Activated T-helper 17 cell treated with anti-CD3 and anti-CD28 coated beads, Interleukin-2, amount 50 U/mL, for 72 hours (primary cell): ENCODE results near the gene CDA. TPM values are rescaled to one million over a fixed set of nuclear protein-coding genes. Genes with fewer than 3 reads are reported as not detected.
"Not testable (repeated sequence)": the region's sequence is repeated elsewhere in the genome, so short reads cannot be mapped to it uniquely, and the experiment has no call there.

Source experiments
- ATAC-seq: fragments of 150-1000 bp; cut with Tn5 transposase; replicated peaks from 2 replicates; pipeline ENCODE4 v1.10.0; 2021; ENCODE audit warnings: mild to moderate bottlenecking, moderate library complexity
- H3K27ac Mint-ChIP-seq: one replicate; pipeline ENCODE4 v1.8.0; 2022; ENCODE audit warnings: mixed read lengths
- H3K27me3 Mint-ChIP-seq: one replicate; pipeline ENCODE4 v1.8.0; 2022; ENCODE audit warnings: mixed read lengths
- H3K36me3 Mint-ChIP-seq: one replicate; pipeline ENCODE4 v1.8.0; 2022; ENCODE audit warnings: low read depth, mild to moderate bottlenecking, mixed read lengths
- H3K4me1 Mint-ChIP-seq: one replicate; pipeline ENCODE4 v1.8.0; 2022; ENCODE audit warnings: mixed read lengths
- H3K4me3 Mint-ChIP-seq: one replicate; pipeline ENCODE4 v1.8.0; 2022; ENCODE audit warnings: mild to moderate bottlenecking, mixed read lengths
- H3K9me3 Mint-ChIP-seq: one replicate; pipeline ENCODE4 v1.8.0; 2022; ENCODE audit warnings: mixed read lengths
- total RNA-seq, 2 donors: library from RNA; stranded (reverse); gene quantifications; one replicate each; pipeline ENCODE4 v1.2.3, GENCODE V29; 2022

CDA gene
- total RNA-seq, 2 donors from 2014 or later: not detected

DNA sequence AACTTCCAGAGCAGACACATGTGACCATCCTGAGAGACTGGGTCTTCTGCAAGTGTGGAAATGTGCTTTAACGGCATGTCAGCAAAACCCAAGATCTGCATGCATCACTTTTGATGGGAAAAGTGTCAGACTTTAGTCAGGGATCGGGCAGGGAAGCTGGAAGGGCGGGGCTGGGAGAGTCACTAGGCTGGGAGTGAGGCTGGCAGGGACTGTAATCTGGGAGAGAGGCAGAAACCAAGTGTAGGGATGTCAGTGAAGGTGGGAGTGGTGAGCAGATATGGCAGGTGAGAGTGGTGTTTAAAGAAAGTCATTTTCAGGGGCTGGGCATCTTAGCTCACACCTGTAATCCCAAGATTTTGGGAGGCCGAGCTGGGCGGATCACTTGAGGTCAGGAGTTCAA is 11.3 kb downstream of the CDA start:
- ATAC-seq: no peak
- peaks cover 11% of the 10 kb centered on the region for H3K27me3 Mint-ChIP-seq
- no peak overlapping the region for H3K4me3 Mint-ChIP-seq
- no peak overlapping the region for H3K27ac Mint-ChIP-seq
- no peaks in the 10 kb centered on the region for H3K9me3 Mint-ChIP-seq
- H3K4me1 Mint-ChIP-seq: no peaks in the 10 kb centered on the region
- H3K36me3 Mint-ChIP-seq: no peaks in the 10 kb centered on the region

DNA sequence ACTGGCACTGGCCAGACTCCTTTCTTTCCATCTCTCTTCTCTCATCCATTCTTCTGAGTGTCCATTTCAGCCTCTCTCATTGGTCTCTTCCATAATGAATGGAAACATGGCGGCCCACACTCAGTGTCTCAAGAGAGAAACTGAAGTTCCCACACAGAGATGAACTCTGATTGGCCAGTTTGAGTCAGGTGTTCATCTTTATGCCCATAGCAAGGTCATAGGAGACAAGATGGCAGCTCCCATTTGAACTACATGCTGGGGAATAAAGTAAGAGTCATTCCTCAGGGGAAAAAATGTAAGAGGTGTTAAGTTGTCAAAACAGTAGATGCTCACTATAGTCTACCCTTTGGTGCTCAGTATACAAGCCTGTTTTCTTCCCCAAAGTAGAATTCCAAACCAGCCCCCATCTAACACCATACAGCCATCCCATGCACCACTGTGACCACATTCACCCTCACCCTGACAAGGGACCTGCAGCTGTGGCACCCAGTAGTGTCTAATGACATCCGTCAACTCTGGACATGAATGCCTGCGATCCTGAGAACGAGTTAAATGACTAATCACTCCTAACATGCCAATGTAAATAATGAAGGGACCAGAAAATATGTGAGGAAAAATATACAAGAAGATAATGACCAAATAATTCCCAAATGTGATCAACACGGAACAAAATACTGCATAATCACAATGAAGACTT is 12.4 kb downstream of the CDA start:
- Mint-ChIP-seq H3K4me1 (no peaks in the 10 kb centered on the region), H3K27ac (no peak overlapping the region), H3K36me3 (no peaks in the 10 kb centered on the region), H3K9me3 (no peaks in the 10 kb centered on the region), H3K4me3 (no peak overlapping the region), H3K27me3 (peaks cover 11% of the 10 kb centered on the region)
- ATAC-seq: no peak

DNA sequence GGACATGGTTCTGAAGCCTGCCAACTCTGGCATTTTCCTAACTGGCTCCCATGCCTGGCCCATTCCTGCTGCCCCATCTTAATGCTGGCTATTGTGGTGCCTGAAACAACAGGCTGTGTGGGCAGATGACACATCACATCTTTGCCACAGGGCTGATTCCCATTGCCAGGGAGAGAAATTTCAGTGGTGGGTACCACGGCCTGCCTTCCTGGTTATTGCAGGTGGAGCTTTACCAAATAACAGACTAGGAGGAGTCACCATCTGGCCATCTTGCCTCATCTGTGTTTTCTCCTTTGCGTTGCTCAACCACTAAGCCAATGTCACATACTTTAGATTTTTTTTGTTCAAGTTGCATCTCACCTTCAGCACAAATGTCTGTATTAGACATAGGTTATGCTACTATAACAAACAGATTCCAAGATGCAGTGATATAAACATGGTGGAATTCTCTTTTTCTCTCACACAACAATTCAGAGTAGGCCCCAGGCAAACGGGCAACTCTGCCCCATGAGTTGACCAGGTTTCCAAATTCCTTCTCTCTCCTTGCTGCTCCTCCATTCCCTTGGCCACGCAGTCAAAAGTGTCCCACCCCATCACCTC is 14.1 kb downstream of the CDA start:
- ATAC-seq: no peak
- H3K9me3 Mint-ChIP-seq: no peaks in the 10 kb centered on the region
- H3K27ac Mint-ChIP-seq: no peak overlapping the region
- H3K4me1 Mint-ChIP-seq: no peaks in the 10 kb centered on the region
- H3K4me3 Mint-ChIP-seq: no peak overlapping the region
- H3K27me3 Mint-ChIP-seq: peaks cover 20% of the 10 kb centered on the region
- H3K36me3 Mint-ChIP-seq: no peaks in the 10 kb centered on the region

DNA sequence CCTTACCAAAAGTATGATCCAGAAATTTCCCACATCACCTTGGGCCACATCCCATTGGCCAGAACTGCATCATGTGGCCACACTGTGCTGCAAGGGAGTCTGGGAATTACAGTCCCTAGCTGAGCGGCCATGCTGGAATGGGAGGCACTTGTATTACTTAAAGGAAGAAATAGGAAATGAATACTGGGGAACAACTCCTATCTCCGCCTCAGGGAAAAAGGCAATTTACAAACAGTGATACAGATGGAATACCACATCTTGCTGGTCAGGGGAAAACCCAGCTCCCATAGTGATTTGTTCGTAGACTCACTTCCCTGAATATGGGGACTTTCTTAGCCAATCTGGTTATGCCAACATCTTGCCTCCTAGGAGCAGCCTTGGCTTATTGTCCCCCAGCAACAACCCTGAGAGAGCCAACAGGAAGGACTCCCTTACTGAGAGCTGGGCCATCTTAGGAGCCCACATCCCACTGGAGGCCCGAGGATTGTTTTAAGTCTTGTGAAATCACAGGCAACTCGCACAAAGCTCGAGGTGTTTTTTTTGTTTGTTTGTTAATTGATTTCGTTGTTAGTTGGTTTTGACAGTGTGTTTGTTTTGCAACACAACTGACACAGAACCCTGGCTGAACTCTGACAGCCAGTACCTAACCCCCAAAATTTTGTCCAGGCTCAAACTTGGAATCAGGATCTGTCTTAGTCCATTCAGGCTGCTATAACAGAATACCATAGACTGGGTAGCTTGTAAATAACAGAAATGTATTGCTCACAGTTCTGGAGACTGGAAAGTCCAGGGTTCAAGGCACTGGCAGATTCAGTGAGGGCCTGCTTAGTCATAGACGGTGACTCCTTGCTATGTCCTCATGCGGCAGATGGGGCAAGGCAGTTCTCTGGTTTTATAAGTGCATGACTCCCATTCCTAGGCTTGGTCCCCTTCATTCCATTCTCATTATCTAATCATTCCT is 14.9 kb downstream of the CDA start:
- ATAC-seq: no peak
- Mint-ChIP-seq H3K36me3 (no peaks in the 10 kb centered on the region), H3K4me1 (no peaks in the 10 kb centered on the region), H3K9me3 (no peaks in the 10 kb centered on the region), H3K27ac (no peak overlapping the region), H3K27me3 (peaks cover 19% of the 10 kb centered on the region), H3K4me3 (no peak overlapping the region)

DNA sequence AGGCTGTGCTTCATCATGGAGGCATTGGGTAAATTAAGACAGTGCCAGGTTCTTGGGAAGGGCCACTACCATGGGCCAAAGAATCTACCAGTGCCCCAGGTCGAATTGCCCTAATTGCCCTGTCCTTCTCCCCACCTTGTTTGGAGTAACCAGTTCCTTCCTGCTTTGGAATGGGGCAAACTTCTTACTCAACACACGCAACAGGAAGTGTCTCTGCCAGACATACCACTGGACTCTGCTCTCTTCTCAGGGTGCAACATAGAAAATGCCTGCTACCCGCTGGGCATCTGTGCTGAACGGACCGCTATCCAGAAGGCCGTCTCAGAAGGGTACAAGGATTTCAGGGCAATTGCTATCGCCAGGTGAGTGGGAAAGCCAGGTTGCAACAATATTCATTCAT is 15.8 kb downstream of the CDA start:
- Mint-ChIP-seq H3K36me3 (no peaks in the 10 kb centered on the region), H3K4me3 (no peak overlapping the region), H3K27ac (no peak overlapping the region), H3K9me3 (no peaks in the 10 kb centered on the region), H3K27me3 (peaks cover 16% of the 10 kb centered on the region), H3K4me1 (no peaks in the 10 kb centered on the region)
- ATAC-seq: no peak

DNA sequence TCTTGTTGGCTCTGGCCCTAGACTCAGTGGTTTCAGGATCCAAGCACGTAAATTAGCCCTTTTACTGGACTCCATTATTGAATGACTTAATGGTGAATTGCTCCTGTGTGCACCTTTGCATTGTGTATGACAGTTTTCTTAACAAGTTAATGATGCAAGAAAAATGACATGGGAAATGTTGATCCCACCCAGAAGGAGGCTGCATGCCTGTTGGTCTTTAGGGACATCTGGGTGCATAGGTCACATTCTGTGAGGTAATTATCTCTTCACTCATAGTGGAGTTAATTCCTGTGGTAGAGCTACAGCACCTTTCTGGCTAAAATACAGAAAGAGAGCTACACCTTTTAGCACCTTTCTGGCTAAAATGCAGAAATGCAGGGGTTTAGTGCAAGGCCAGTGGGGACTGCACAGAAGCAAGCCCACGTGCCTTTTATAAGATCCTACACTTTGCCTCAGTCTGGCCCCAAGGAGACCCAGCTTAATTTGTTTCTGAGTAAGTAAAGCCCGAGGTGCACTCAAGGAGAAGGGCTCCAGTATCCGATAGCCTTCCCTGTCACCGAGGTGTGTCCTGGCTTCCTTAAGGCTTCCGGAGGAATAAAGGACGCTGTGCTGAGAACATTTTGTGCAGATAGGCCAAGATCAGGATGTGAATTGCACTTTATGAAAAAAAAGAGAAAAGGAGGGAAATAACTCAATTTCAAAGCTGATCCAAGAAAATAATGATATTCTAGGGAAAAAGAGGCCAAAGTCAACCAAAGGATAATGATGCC is 18.1 kb downstream of the CDA start:
- H3K27me3 Mint-ChIP-seq: peaks cover 19% of the 10 kb centered on the region
- not testable (repeated sequence) for H3K4me3 Mint-ChIP-seq, H3K27ac Mint-ChIP-seq, ATAC-seq, H3K9me3 Mint-ChIP-seq, H3K36me3 Mint-ChIP-seq, H3K4me1 Mint-ChIP-seq

DNA sequence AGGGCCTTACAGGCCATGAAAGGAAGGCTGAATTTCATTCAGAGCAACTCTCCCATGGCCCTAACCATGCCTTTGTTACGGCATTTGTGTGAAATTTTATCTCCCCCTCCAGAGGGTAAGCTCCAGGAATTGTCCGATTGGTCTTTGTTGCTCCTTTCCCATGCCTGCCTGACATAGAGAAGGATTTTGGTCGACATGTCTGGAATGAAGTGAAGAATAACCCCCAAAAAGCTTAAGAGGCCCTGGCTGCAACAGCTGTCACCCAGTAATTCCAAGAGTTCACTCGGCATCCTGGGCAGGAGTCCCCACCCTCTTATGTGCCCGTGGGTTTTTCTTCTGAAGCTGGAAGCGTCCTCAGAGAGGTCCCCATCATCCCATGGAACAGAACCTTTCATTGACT is 20.6 kb downstream of the CDA start:
- H3K27ac Mint-ChIP-seq: no peak overlapping the region
- no peaks in the 10 kb centered on the region for H3K9me3 Mint-ChIP-seq
- H3K4me1 Mint-ChIP-seq: no peaks in the 10 kb centered on the region
- ATAC-seq: no peak
- peaks cover 19% of the 10 kb centered on the region for H3K27me3 Mint-ChIP-seq
- no peaks in the 10 kb centered on the region for H3K36me3 Mint-ChIP-seq
- no peak overlapping the region for H3K4me3 Mint-ChIP-seq

DNA sequence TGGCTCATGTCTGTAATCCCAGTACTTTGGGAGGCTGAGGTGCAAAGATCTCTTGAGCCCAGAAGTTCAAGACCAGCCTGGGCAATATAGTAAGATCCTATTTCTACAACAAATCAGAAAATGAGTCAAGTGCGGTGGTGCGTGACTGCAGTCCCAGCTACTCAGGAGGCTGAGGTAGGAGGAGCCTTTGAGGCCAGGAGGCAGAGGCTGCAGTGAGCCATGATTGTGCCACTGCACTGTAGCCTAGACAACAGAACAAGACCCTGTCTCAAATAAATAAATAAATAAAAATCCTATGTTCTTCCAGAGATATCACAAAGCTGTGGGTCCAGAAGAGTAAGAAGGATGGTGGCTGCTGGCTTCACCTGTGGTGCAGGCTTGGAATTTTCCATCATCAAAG is 22.1 kb downstream of the CDA start:
- Mint-ChIP-seq H3K4me1 (no peaks in the 10 kb centered on the region), H3K36me3 (no peaks in the 10 kb centered on the region), H3K9me3 (no peaks in the 10 kb centered on the region)

DNA sequence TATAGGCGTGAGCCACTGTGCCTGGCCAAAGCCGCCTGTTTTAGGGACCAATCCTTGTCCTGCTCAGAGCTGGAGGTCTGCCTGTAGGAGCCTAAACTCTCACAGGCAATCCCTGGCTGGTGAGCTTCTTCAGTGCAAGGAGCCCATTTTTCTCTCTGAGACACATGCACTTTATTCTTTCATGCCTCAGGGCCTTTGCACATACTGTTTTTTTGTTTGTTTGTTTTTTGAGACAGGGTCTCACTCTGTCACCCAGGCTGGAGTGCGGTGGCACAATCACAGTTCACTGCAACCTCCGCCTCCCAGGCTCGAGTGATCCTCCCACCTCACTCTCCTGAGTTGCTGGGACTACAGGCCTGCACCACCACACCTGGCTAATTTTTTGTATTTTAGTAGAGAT is 22.8 kb downstream of the CDA start:
- Mint-ChIP-seq H3K4me3 (no peak overlapping the region), H3K36me3 (no peaks in the 10 kb centered on the region), H3K27ac (no peak overlapping the region), H3K9me3 (no peaks in the 10 kb centered on the region), H3K27me3 (peaks cover 13% of the 10 kb centered on the region), H3K4me1 (no peaks in the 10 kb centered on the region)
- ATAC-seq: no peak

More for the DNA sequence above, 22.1 kb downstream of the CDA start:
- Mint-ChIP-seq H3K4me3 (no peak overlapping the region), H3K27me3 (peaks cover 13% of the 10 kb centered on the region), H3K27ac (no peak overlapping the region)
- ATAC-seq: no peak

DNA sequence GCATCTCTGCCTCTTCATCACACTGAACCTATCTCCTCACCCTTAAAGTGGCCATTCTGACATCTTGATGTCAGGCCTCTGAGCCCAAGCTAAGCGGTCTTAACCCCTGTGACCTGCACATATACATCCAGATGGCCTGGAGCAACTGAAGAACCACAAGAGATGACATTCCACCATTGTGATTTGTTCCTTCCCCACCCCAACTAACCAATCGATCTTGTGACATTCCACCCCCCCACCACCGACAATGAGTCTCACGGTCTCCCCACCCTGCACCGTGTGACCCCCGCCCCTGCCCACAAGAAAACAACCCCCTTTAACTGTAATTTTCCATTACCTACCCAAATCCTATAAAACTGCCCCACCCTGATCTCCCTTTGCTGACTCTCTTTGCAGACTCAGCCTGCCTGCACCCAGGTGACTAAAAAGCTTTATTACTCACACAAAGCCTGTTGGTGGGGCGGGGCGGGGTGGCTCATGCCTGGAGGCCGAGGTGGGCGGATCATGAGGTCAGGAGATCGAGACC is 23.4 kb downstream of the CDA start:
- peaks cover 16% of the 10 kb centered on the region for H3K27me3 Mint-ChIP-seq
- no peaks in the 10 kb centered on the region for H3K36me3 Mint-ChIP-seq
- H3K4me1 Mint-ChIP-seq: no peaks in the 10 kb centered on the region
- ATAC-seq: no peak
- no peak overlapping the region for H3K4me3 Mint-ChIP-seq
- no peak overlapping the region for H3K27ac Mint-ChIP-seq
- no peaks in the 10 kb centered on the region for H3K9me3 Mint-ChIP-seq

DNA sequence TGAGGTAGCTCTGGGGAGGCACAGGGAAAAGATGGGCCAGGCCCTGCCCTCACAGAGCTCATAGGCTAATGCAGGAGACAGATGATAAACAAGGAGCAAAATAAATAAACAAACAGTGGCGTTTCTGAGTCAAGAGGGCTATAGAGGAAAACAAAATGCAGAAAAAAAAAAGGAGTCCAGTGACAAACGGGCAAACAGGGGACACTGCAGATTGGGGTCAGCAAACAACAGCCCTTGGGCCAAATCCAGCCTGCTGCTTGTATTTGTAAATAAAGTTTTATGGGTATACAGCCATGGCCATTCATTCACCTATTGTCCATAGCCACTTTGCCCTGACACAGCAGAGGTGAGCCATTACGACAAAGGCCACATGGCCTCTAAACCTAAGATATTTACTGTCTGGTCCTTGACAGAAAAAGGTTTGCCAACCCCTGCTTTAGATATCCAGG is 25.3 kb downstream of the CDA start:
- Mint-ChIP-seq H3K27me3 (peaks cover 14% of the 10 kb centered on the region), H3K4me1 (no peaks in the 10 kb centered on the region), H3K27ac (no peak overlapping the region), H3K4me3 (no peak overlapping the region), H3K9me3 (no peaks in the 10 kb centered on the region), H3K36me3 (no peaks in the 10 kb centered on the region)
- no peak for ATAC-seq

DNA sequence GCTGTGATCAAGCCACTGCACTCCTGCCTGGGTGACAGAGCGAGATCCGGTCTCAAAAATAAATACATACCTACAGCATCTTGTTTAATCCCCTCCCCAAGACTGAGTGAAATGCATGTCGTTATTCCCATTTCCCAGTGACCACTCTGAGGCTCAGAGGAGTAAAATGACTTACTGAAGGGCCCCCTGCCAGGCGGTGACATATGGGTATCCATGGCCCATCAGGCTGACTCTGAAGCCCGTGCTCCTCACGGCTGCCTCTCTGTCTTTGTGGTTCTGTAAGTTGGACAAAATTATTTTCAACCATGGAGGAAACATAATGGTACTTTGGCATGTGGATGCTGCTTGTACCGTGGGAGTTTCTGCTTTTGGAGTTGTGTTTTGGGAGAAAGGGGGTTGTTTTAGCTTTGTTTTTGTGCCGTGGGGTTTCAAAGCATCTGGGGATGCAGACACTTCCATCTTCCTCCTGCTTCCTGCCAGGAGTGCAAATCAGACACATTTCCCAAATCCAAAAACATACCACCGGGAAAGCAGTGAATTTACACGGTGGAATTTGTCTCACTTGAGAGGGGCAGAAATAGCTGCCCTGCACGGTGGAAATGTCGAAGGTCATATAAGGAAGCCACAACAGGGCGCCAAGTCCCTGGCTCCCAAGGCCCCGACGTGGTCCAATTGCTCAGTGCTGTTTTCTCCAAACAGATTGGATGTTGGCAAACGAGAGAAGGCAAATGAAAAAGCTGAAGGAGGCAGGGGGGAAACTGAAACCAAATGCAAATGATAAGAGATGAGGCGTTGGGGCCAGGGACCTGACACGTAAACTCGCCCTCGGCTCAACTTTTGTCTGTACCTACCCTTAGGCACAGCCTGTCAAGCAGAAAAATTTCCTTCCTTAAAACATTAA is 27.3 kb downstream of the CDA start:
- Mint-ChIP-seq H3K27ac (no peak overlapping the region), H3K27me3 (peaks cover 16% of the 10 kb centered on the region), H3K4me3 (no peak overlapping the region), H3K36me3 (no peaks in the 10 kb centered on the region), H3K4me1 (no peaks in the 10 kb centered on the region), H3K9me3 (no peaks in the 10 kb centered on the region)
- ATAC-seq: no peak

DNA sequence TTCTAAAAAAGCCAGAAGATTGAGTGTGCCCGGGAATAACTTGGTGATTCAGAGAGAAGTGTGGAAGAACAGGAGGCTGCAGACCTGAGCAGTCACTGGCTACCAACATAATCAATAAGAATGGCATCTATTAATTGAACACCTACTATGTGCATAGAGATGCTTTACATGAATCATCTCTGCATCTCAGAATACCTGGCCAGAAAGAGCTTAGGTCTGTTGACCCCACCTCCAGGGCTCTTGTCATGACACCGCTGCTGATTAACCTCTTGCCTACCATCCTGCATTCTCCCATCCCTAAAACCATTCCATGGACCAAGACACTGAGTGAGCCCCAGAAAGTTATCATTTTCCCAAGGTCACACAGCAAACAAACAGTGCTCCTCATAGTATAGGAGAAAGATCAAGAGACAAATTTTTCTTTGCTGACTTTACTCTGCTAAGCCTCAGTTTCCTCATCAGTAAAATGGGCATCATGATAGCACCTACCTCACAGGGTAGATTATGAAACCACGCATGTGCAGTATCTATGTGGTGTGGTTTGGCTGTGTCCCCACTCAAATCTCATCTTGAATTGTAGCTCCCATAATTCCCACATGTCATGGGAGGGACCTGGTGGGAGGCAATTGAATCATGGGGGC is 28.1 kb downstream of the CDA start:
- no peak for ATAC-seq
- H3K4me1 Mint-ChIP-seq: no peaks in the 10 kb centered on the region
- no peaks in the 10 kb centered on the region for H3K9me3 Mint-ChIP-seq
- no peaks in the 10 kb centered on the region for H3K36me3 Mint-ChIP-seq
- H3K27me3 Mint-ChIP-seq: peaks cover 16% of the 10 kb centered on the region
- no peak overlapping the region for H3K4me3 Mint-ChIP-seq
- no peak overlapping the region for H3K27ac Mint-ChIP-seq
